ENCODE data around the gene DLGAP3. TPM values are rescaled to one million over a fixed set of nuclear protein-coding genes. Genes with fewer than 3 reads are reported as not detected.

The DLGAP3 gene
- total RNA-seq, 3 donors from 2014 or later, result 0.35 to 0.60 (median 0.41) TPM

- Histone ChIP-seq H3K9me3 (no peaks in the 10 kb centered on the region), H3K36me3 (ENCODE audit: low read depth) (peaks cover 8% of the 10 kb centered on the region), H3K4me3 (no peak overlapping the region), H3K4me1 (ENCODE audit: low read depth) (no peaks in the 10 kb centered on the region)
- DNase-seq (no peak), ATAC-seq (no peak)
- intact Hi-C loops (cut with DNase I, micrococcal nuclease), result loop anchor here in 1 of 2 donors (10.0 kb wide), 1 partner anchor 414 kb away; the partner anchor contains the start of gene ZMYM4
- TF ChIP-seq, protein P1, sequence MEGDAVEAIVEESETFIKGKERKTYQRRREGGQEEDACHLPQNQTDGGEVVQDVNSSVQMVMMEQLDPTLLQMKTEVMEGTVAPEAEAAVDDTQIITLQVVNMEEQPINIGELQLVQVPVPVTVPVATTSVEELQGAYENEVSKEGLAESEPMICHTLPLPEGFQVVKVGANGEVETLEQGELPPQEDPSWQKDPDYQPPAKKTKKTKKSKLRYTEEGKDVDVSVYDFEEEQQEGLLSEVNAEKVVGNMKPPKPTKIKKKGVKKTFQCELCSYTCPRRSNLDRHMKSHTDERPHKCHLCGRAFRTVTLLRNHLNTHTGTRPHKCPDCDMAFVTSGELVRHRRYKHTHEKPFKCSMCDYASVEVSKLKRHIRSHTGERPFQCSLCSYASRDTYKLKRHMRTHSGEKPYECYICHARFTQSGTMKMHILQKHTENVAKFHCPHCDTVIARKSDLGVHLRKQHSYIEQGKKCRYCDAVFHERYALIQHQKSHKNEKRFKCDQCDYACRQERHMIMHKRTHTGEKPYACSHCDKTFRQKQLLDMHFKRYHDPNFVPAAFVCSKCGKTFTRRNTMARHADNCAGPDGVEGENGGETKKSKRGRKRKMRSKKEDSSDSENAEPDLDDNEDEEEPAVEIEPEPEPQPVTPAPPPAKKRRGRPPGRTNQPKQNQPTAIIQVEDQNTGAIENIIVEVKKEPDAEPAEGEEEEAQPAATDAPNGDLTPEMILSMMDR (IDR thresholded peaks at IDR 0.05), result no peak
Observed at GRCh38 chr1:34850382-34850781, 79.1 kb downstream of the DLGAP3 start.

GRCh38 chr1:34847094-34847493 lies 82.4 kb downstream of the DLGAP3 start:
- ATAC-seq (no peak), DNase-seq (no peak)
- no peaks in the 10 kb centered on the region for H3K4me1 ChIP-seq (ENCODE audit: low read depth)
- intact Hi-C loops (cut with DNase I, micrococcal nuclease), result no loop called here
- H3K9me3 ChIP-seq, result no peaks in the 10 kb centered on the region
- TF ChIP-seq, protein P1 (IDR thresholded peaks at IDR 0.05), result no peak
- H3K4me3 ChIP-seq, result no peak overlapping the region
- H3K36me3 ChIP-seq (ENCODE audit: low read depth), result no peaks in the 10 kb centered on the region

- Histone ChIP-seq H3K36me3 (ENCODE audit: low read depth) (no peaks in the 10 kb centered on the region), H3K9me3 (no peaks in the 10 kb centered on the region), H3K4me3 (no peak overlapping the region), H3K4me1 (ENCODE audit: low read depth) (no peaks in the 10 kb centered on the region)
- DNase-seq, result no peak
- TF ChIP-seq, protein P1 (IDR thresholded peaks at IDR 0.05), result no peak
- intact Hi-C loops (cut with DNase I, micrococcal nuclease), result no loop called here
- no peak for ATAC-seq
Observed at GRCh38 chr1:34846265-34846664, 83.2 kb downstream of the DLGAP3 start.

DNA sequence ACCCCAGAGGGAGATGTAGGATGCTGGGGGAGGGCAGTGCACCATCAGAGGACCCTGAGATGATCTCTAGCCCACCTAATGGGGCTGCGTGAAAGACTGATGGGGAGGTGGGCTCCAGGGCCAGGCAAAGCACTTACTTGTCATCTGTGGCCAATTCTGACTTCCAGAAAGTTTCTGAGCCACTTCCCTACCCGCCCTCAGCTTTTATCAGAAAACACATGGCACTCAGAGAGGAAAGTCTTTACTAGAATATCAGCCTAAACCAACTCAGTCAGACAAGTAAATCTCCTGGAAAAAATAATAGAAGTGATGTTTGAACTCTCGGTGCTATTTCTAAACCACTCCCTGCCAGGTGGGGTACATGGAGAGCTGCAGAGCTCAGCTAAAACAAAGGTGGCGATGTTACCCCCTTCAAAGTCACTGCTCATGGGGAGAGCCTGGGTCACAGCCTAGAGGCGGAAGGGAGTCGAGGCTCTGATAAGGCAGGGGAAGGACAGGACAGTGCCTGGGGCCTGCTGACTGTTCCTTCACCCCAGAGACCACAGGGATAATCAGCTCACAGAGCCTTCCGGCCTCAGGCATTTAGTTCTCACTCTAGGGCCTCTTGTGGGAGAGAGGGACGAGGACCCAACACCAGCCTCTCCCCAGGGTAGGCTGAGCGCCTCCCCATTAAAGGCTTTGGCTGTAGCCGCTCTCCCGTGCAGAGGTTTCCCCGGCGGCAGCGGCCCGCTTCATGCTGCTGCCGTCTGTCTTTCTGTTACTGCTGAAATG lies 84.1 kb downstream of the DLGAP3 start:
- TF ChIP-seq, protein P1 (IDR thresholded peaks at IDR 0.05), result no peak
- intact Hi-C loops (cut with DNase I, micrococcal nuclease), result no loop called here
- no peaks in the 10 kb centered on the region for H3K4me1 ChIP-seq (ENCODE audit: low read depth)
- ATAC-seq (no peak), DNase-seq (no peak)
- no peak overlapping the region for H3K4me3 ChIP-seq
- no peaks in the 10 kb centered on the region for H3K36me3 ChIP-seq (ENCODE audit: low read depth)
- H3K9me3 ChIP-seq, result no peaks in the 10 kb centered on the region

GRCh38 chr1:34844252-34844634 lies 85.2 kb downstream of the DLGAP3 start:
- ATAC-seq, result no peak
- H3K9me3 ChIP-seq, result no peaks in the 10 kb centered on the region
- no peak for DNase-seq
- no peak overlapping the region for H3K4me3 ChIP-seq
- intact Hi-C loops (cut with DNase I, micrococcal nuclease), result no loop called here
- H3K36me3 ChIP-seq (ENCODE audit: low read depth), result no peaks in the 10 kb centered on the region
- no peaks in the 10 kb centered on the region for H3K4me1 ChIP-seq (ENCODE audit: low read depth)
- TF ChIP-seq, protein P1 (IDR thresholded peaks at IDR 0.05), result no peak
